Occipital lobe (tissue), 2 donors: Measurements from ENCODE around the gene CLCNKB. TPM values are rescaled to one million over a fixed set of nuclear protein-coding genes. Genes with fewer than 3 reads are reported as not detected.

ENCODE experiments used
- DNase-seq: peaks from one replicate; lab custom pipeline; 2025; lab: John Stamatoyannopoulos, UW
- total RNA-seq: library from RNA; depleted of rRNA; stranded (reverse); fragments of >200 nt; gene quantifications from one replicate; pipeline ENCODE4 v1.2.3, GENCODE V29; 2014

CLCNKB gene
- total RNA-seq, 1 donor from 2014 or later = 0.16 TPM

DNA sequence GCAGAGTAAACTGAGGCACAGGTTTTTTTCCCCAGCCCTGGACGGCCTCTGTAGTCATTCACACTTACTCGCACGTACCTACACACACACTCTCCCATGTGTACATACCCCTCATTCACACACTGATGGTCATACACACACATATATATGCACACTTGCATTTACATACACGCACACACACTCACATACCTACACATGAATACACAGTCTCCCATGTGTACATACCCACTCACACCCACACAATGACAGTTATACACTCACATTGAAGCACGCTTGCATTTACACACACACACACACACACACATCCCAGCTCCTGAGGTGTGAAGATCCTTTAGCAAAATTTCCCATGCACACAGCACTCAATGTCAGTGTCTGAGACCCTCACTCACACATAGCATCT lies 30.6 kb downstream of the CLCNKB start:
- no peak for DNase-seq

DNA sequence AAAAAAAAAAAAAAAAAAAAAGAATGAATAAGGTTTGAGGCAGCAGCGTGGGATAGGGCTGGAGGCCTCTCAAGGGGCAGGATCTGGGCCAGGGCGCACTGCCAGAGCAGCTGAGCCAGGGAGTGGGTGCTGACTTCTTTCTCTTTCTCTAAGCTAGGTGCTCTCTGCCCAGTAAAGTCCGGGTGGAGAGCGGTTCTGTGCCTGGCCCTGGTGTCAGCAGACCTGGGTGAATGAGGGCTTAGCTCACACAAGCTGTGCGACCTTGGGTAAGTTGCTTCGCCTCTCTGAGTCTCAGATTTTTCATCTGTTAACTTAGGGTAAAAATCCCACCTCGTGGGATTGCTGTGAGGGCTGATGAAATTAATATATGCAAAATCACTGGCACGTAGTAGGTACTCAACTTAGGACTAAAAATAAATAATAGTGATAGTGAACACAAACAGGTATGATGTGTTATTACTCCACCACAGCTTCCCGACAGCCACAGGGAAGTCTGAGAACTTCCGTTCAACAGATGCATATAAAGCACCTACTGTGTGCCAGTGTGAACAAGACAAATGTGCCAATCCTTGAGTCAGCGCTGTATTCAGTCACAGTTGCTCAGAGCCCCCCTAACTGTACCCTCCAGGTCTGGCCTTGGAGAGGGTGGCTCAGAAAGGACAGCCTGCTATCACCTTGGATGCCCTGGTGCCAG lies 31.9 kb downstream of the CLCNKB start:
- DNase-seq = no peak

DNA sequence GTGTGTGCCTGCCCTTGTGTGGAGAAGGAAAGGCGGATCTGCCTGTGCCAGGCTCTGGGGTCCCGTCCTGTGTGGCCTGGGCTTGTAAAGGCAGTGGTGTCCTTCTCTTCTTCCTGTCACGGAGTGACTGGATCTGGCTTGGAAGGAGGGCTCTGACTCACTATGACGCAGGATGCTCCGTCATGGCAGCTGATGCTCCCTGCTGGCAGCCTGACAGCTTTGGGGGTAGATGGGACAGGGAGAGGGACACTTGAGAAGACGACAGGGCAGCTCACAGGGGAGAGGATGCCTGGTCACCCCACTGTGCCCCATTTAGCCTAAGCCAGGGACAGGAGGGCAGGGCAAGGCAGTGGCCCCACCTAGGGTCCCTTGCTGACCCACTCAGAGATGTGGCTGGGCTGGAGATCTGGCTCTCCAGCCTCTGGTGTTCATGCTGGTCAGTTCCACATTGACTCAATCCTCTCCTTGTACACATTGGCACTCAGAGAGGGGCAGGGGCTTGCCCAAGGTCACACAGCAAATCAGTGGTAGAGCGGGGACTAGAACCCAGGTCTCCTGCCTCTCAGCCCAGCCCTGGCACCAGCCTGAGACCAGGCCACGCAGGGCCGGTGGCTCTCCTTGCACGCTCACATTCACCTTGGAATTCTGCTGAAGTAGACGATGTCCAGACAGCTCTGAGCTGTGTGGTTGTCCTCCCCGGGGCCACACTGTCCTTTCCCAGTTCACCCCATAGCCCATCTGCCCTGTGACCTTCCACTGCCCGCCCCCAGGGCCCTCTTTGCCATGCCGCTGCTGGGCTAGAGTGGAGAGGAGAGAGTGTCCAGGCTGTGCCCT lies 32.7 kb downstream of the CLCNKB start:
- DNase-seq = no peak

- no peak for DNase-seq
These were observed 33.3 kb downstream of the CLCNKB start for GRCh38 chr1:16076865-16077238.

DNA sequence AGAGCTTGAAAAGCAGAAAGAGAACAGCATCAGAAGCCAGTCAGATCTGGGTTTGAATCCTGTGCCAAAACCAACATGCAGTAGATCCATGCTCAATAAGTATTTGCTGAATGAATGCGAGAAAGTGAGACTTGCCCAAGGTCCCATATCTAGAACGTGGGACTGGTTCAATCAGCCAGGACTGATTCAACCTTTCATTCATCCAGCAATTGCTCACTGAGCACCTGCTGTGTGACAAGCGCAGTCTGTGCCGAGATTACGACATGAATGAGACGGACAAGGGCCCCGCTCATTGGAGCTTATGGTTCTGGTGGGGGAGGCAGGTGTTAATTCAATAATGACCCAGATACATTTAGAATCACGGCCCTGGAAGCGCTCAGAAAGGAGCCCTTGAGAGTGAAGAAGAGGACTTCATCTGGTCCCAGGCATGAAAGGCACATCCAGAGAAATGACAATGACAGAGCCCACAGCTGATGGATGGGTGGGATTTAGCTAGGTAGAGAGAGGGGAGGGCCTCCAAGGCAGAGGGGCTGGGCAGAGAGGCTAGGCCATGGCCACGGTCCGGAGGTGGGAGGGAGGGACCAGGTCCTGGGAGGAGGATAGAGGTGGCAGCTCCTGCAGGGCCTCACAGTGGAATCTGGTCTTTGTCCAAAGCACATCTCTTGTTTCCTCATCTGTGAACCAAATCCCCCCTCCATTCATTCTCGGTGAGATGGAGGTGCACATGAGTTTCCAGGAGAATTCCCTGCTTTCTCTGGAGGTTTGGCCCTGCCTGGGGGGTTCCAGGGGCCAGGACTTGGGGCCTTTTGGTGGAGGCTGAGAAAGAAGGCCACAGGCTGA lies 34.0 kb downstream of the CLCNKB start:
- no peak for DNase-seq

DNA sequence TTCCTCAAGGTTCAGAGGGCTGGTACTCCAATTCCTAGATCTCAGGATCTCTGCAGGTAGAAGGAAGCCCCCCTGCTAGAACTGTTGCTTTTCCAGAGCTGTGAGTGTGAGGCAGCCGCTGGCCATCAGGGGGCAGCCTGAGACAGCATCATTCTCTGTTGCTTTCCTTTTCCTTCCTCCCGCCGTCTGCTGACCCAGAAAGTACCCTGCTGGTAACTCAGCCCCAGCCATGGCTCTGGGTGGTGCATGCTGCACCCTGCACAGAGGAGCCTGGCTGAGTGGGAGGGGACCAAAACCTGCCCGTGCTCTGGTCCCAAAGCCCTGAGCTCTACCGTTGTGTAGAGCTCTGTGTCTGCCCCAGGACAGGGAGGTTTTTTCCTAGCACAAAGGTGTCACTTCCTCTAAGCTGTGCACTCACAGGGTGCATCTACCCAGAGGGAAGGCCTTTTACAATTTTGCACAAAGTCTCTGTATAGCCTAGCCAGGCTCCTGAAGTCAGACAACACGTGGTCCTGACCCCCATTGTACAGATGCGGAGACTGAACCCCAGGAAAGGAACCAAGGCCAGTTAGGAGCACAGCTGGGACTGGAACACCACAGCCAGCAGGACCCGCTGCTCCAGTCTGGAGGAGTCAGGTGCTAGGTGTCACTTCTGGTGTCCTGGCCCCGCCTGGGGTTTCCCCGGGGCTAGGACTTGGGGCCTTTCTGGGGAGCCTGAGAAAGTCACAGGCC lies 35.5 kb downstream of the CLCNKB start:
- peak; percentile 43 for DNase-seq

DNA sequence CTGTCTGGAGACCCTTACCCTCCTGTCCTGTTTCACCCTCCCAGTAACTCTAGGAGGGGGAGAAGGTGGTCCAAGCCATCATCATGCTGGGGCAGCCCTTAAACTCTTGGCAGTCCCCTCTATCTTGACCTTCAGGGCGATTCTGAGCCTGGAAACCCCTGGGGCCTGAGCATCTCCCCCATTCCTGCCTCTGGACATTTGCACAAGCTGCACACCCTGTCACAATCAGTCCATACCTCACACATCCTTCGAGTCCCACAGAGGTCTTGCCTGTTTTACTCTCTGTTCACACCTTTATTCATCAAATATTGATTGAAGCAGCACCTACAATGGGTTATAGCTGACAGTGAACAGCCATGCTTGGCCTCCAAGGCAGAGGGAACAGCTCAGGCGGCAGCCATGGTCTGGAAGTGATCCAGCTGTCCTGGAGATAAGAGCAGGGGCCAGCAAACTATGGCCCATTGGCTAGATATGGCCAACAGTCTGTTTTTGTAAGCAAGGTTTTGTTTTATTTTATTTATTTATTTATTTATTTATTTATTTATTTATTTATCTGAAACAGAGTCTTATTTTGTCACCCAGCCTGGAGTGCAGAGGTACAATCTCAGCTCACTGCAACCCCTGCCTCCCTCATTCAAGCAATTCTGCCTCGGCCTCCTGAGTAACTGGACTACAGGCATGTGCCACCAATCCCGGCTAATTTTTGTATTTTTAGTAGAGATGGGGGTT lies 37.0 kb downstream of the CLCNKB start:
- no peak for DNase-seq

GRCh38 chr1:16081636-16082035 lies 38.1 kb downstream of the CLCNKB start:
- no peak for DNase-seq

DNA sequence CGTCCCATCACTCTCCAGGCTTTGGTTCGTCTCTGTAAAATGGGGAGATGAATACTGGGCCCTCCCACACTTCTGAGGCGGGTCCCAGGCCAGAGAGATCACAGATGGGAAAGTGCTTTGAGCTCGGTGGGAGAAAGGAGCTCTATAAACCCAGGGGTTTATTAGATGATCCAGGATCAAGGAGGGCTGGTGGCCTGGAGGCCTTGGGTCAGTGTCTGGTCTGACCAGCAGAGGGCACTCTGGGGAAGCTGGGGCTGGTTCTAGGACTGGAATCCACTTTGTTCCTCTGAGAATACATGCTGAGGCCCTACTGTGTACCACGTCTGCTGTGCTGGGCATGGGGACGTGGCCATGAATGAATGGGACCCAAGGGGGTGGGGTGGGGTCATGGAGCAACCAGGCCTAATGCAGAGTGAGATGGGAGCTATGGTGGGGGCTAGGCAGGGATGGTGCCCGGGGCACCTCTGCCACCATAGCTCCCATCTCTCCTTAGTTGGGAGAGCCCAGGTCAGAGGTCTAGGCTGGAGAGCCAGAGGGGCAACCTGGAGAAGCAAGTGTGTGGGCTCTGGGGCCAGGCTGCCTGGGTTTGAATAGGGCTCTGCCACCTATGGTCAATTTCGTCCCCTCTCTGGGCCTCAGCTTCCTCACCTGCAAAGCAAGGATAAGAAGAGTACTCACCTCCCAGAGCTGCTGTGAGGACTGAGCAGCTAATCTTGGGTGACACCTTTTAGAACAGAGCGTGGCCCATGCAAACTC lies 38.9 kb downstream of the CLCNKB start:
- DNase-seq = no peak

GRCh38 chr1:16083486-16083885 lies 39.9 kb downstream of the CLCNKB start:
- no peak for DNase-seq

GRCh38 chr1:16085522-16085921 lies 41.9 kb downstream of the CLCNKB start:
- DNase-seq = no peak

DNA sequence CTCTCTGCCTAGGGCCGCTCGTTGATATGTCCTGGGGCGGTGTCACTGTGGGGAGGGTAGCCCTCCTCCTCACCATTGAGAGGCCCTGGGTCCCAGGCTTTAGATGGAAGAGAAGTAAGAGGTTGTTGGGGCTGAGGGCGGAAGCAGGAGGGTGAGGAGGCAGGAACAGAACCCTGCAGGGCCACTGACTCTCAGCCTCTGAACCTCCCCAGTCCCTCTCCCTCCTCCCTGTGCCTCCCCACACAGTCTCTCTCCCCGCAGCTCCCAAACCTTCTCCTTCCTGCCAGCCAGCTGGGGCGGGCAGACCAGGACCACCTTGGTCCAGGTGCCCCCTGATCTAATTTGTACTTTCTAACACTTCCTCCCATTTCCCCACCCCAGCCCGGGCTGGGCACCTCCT lies 44.2 kb downstream of the CLCNKB start:
- DNase-seq = no peak

- no peak for DNase-seq
These were observed 44.8 kb downstream of the CLCNKB start for GRCh38 chr1:16088351-16088911.

- no peak for DNase-seq
These were observed 45.4 kb downstream of the CLCNKB start for GRCh38 chr1:16088996-16089395.

DNA sequence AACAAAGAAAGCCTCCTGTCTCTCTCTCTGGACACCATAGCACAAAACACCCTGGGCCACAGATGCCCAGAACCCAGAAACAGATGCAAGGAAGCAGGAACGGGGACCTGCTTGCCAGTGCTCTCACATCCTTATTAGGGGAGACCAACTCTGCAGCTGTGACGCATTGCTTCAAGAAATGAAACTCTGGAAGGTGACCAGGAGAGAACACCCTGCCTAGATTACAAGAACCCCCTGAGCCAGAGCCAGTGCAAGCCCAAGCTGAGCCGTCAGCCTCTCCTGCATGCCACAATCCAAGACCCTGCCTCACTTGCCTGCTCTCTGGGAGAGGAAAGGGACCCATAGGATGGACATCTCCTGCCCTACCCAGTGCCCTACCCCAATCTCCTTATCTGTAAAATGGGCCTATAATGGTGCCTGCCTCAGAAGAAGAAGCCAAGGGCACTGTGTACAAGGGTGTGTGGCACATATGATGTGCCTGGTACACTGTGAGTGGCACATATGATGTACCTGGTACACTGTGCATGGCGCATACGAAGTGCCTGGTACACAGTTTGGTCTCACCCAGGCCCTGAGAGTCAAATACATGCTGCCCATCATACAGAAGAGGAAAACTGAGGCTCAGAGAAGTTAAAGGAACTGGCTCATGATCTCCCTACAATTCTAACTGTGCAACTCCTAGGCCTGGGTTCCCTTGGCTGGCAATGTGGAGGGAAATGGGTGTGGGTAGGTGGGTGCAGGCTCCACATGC lies 46.7 kb downstream of the CLCNKB start:
- DNase-seq = no peak

GRCh38 chr1:16091296-16091695 lies 47.7 kb downstream of the CLCNKB start:
- DNase-seq = no peak

- no peak for DNase-seq
These were observed 48.7 kb downstream of the CLCNKB start for GRCh38 chr1:16092097-16092922.

GRCh38 chr1:16092923-16093511 lies 49.4 kb downstream of the CLCNKB start:
- DNase-seq = no peak
